HEK293 (cell line): ENCODE results near the gene ZNRF2.

ENCODE experiments used
- CTCF ChIA-PET: fragments of 350-600 bp; formaldehyde crosslinking; extraction: SDS; loops from one replicate; lab custom pipeline; 2021; ENCODE audit warnings: antibody characterized with exemption; lab: Yijun Ruan, JAX
- POLR2A ChIA-PET: fragments of 300-600 bp; formaldehyde crosslinking; extraction: SDS; loops from one replicate; lab custom pipeline; 2020; ENCODE audit warnings: antibody characterized with exemption, inconsistent platforms; lab: Yijun Ruan, JAX
- H3K27ac ChIP-seq: fragments of 200-500 bp; sonication (Bioruptor generic); 2 replicates; pipeline ENCODE4 v1.5.1; 2014; ENCODE audit warnings: low read depth, low read length, control low read depth, inconsistent platforms; ENCODE audit errors: extremely low read depth
- H3K36me3 ChIP-seq, 2 experiments: fragments of 200-500 bp in 1 of 2; sonication (Bioruptor generic) in 1 of 2; 1 replicate in 1 of 2; 2 replicates in 1 of 2; pipeline ENCODE4 v1.5.1; 2014 to 2017; ENCODE audit warnings: inconsistent platforms in 2 of 2, low read length in 2 of 2; ENCODE audit not compliant: control insufficient read depth in 2 of 2, insufficient read depth in 1 of 2
- H3K4me1 ChIP-seq: fragments of 200-500 bp; sonication (Bioruptor generic); 2 replicates; pipeline ENCODE4 v1.5.1; 2014; ENCODE audit warnings: mild to moderate bottlenecking, low read length, inconsistent platforms; ENCODE audit not compliant: control insufficient read depth, insufficient read depth
- H3K4me3 ChIP-seq: 2 replicates; pipeline ENCODE4 v1.5.1; 2011; ENCODE audit warnings: low read depth, mild to moderate bottlenecking, control low read depth, low read length, moderate library complexity
- H3K9me3 ChIP-seq: fragments of 200-500 bp; sonication (Bioruptor generic); 2 replicates; pipeline ENCODE4 v1.5.1; 2014; ENCODE audit warnings: low read depth, low read length, inconsistent platforms; ENCODE audit not compliant: control insufficient read depth, insufficient read depth
- BCL11A ChIP-seq: fragments of 450-650 bp; formaldehyde crosslinking; IDR thresholded peaks from 2 replicates; pipeline ENCODE4 v1.5.1; 2016; ENCODE audit warnings: low read depth, missing biosample characterization, missing genetic modification characterization
- GFI1B ChIP-seq: fragments of 450-650 bp; formaldehyde crosslinking; IDR thresholded peaks from 2 replicates; pipeline ENCODE4 v1.5.1; 2016; ENCODE audit warnings: missing biosample characterization, missing genetic modification characterization
- GLI4 ChIP-seq: fragments of 450-650 bp; formaldehyde crosslinking; IDR thresholded peaks from 2 replicates; pipeline ENCODE4 v1.5.1; 2016; ENCODE audit warnings: missing biosample characterization, missing genetic modification characterization
- KLF1 ChIP-seq: fragments of 450-650 bp; formaldehyde crosslinking; IDR thresholded peaks from 2 replicates; pipeline ENCODE4 v1.5.1; 2016; ENCODE audit warnings: missing biosample characterization, missing genetic modification characterization
- TCF7L2 ChIP-seq: IDR thresholded peaks from 2 replicates; pipeline ENCODE4 v1.6.1; 2011; ENCODE audit warnings: low read depth, mild to moderate bottlenecking, inconsistent platforms, low read length, moderate library complexity, borderline replicate concordance
- ZBTB1 ChIP-seq: fragments of 450-650 bp; formaldehyde crosslinking; IDR thresholded peaks from 2 replicates; pipeline ENCODE4 v1.5.1; 2016; ENCODE audit warnings: missing biosample characterization, missing genetic modification characterization
- ZBTB20 ChIP-seq: fragments of 450-650 bp; formaldehyde crosslinking; IDR thresholded peaks from 2 replicates; pipeline ENCODE4 v1.5.1; 2016; ENCODE audit warnings: missing biosample characterization, missing genetic modification characterization
- ZBTB49 ChIP-seq: fragments of 450-650 bp; formaldehyde crosslinking; IDR thresholded peaks from 2 replicates; pipeline ENCODE4 v1.5.1; 2016; ENCODE audit warnings: missing biosample characterization, missing genetic modification characterization, low read depth
- ZEB2 ChIP-seq: fragments of 450-650 bp; formaldehyde crosslinking; IDR thresholded peaks from 2 replicates; pipeline ENCODE4 v1.5.1; 2016; ENCODE audit warnings: missing biosample characterization, missing genetic modification characterization
- ZFP69B ChIP-seq: fragments of 450-650 bp; formaldehyde crosslinking; IDR thresholded peaks from 2 replicates; pipeline ENCODE4 v1.5.1; 2016; ENCODE audit warnings: missing biosample characterization, missing genetic modification characterization
- ZNF133 ChIP-seq: fragments of 450-650 bp; formaldehyde crosslinking; IDR thresholded peaks from 2 replicates; pipeline ENCODE4 v1.5.1; 2016; ENCODE audit warnings: missing biosample characterization, missing genetic modification characterization
- ZNF148 ChIP-seq: fragments of 450-650 bp; formaldehyde crosslinking; IDR thresholded peaks from 2 replicates; pipeline ENCODE4 v1.5.0; 2017; ENCODE audit warnings: missing biosample characterization, missing genetic modification characterization, borderline replicate concordance
- ZNF157 ChIP-seq: fragments of 450-650 bp; formaldehyde crosslinking; IDR thresholded peaks from 2 replicates; pipeline ENCODE4 v1.5.1; 2016; ENCODE audit warnings: missing biosample characterization, missing genetic modification characterization
- ZNF2 ChIP-seq: fragments of 450-650 bp; formaldehyde crosslinking; IDR thresholded peaks from 2 replicates; pipeline ENCODE4 v1.5.1; 2016; ENCODE audit warnings: missing biosample characterization, missing genetic modification characterization
- ZNF211 ChIP-seq: fragments of 450-650 bp; formaldehyde crosslinking; IDR thresholded peaks from 2 replicates; pipeline ENCODE4 v1.5.1; 2016; ENCODE audit warnings: low read depth, missing biosample characterization, missing genetic modification characterization
- ZNF214 ChIP-seq: fragments of 450-650 bp; formaldehyde crosslinking; IDR thresholded peaks from 2 replicates; pipeline ENCODE4 v1.5.1; 2017; ENCODE audit warnings: missing biosample characterization, mild to moderate bottlenecking, missing genetic modification characterization, borderline replicate concordance
- ZNF239 ChIP-seq: fragments of 450-650 bp; formaldehyde crosslinking; IDR thresholded peaks from 2 replicates; pipeline ENCODE4 v1.5.1; 2016; ENCODE audit warnings: missing biosample characterization, missing genetic modification characterization
- ZNF24 ChIP-seq: fragments of 450-650 bp; formaldehyde crosslinking; IDR thresholded peaks from 2 replicates; pipeline ENCODE4 v1.5.1; 2016; ENCODE audit warnings: missing biosample characterization, missing genetic modification characterization
- ZNF274 ChIP-seq, 2 experiments: fragments of 200-500 bp in 1 of 2; fragments of 450-650 bp in 1 of 2; sonication (Bioruptor generic) in 1 of 2; formaldehyde crosslinking in 1 of 2; IDR thresholded peaks; 2 replicates each; pipeline versions ENCODE4 v1.5.1 to v1.6.1; 2014 to 2016; ENCODE audit warnings: borderline replicate concordance in 1 of 2, inconsistent platforms in 1 of 2, low read length in 1 of 2, missing biosample characterization in 1 of 2, missing genetic modification characterization in 1 of 2
- ZNF302 ChIP-seq: fragments of 450-650 bp; formaldehyde crosslinking; IDR thresholded peaks from 2 replicates; pipeline ENCODE4 v1.5.1; 2016; ENCODE audit warnings: missing biosample characterization, missing genetic modification characterization, low read depth
- ZNF335 ChIP-seq: fragments of 450-650 bp; formaldehyde crosslinking; conservative IDR thresholded peaks from 2 replicates; pipeline ENCODE4 v1.5.1; 2016; ENCODE audit warnings: missing biosample characterization, missing genetic modification characterization
- ZNF514 ChIP-seq: fragments of 450-650 bp; formaldehyde crosslinking; IDR thresholded peaks from 2 replicates; pipeline ENCODE4 v1.5.1; 2016; ENCODE audit warnings: missing biosample characterization, missing genetic modification characterization
- ZNF701 ChIP-seq: fragments of 450-650 bp; formaldehyde crosslinking; IDR thresholded peaks from 2 replicates; pipeline ENCODE4 v1.5.1; 2016; ENCODE audit warnings: missing biosample characterization, missing genetic modification characterization
- ZNF707 ChIP-seq: fragments of 450-650 bp; formaldehyde crosslinking; IDR thresholded peaks from 2 replicates; pipeline ENCODE4 v1.5.1; 2016; ENCODE audit warnings: missing biosample characterization, missing genetic modification characterization
- ZNF776 ChIP-seq: fragments of 450-650 bp; formaldehyde crosslinking; IDR thresholded peaks from 2 replicates; pipeline ENCODE4 v1.5.0; 2017; ENCODE audit warnings: missing biosample characterization, missing genetic modification characterization, borderline replicate concordance
- TF ChIP-seq, protein P1 (sequence below): fragments of 450-650 bp; IDR thresholded peaks from 2 replicates; pipeline ENCODE4 v1.5.1; 2018; ENCODE audit warnings: missing biosample characterization, missing genetic modification characterization
- TF ChIP-seq, protein P2 (sequence below): fragments of 450-650 bp; formaldehyde crosslinking; IDR thresholded peaks from 2 replicates; pipeline ENCODE4 v1.5.1; 2016; ENCODE audit warnings: missing biosample characterization, missing genetic modification characterization

Gene ZNRF2

GRCh38 chr7:30285536-30286284 is 1.3 kb downstream of the ZNRF2 start:
- ChIA-PET POLR2A (interaction anchor here (1.6 kb wide), 1 partner anchor 62 kb away, joined by 3 read pairs; no protein-coding TSS in a partner anchor), CTCF (interaction anchor here (0.6 kb wide), 1 partner anchor 9 kb away, joined by 8 read pairs; no protein-coding TSS in a partner anchor)
- peaks cover 9% of the 10 kb centered on the region for H3K4me1 ChIP-seq
- TF ChIP-seq BCL11A (tag by site-specific recombination) (no peak), ZNF133 (no peak), ZNF211 (tag by site-specific recombination) (no peak), ZNF239 (no peak), GLI4 (tag by site-specific recombination) (no peak), ZNF707 (tag by site-specific recombination) (no peak), ZEB2 (tag by site-specific recombination) (0 out of 2 replicates have a peak, but pooled peaks have one; percentile 32), ZBTB20 (0 out of 2 replicates have a peak, but pooled peaks have one; percentile 16), ZNF776 (tag by site-specific recombination) (no peak), ZNF2 (tag by site-specific recombination) (no peak), ZNF274 (IDR thresholded peaks at IDR 0.05; ENCODE audit: low read length) (no peak), ZNF274 (tag by site-specific recombination; IDR thresholded peaks at IDR 0.05; ENCODE audit: borderline replicate concordance) (no peak), ZNF148 (tag by site-specific recombination) (no peak), ZNF701 (no peak), ZNF157 (tag by site-specific recombination) (no peak), KLF1 (no peak), GFI1B (tag by site-specific recombination) (no peak), ZNF302 (tag by site-specific recombination) (no peak), ZBTB1 (tag by site-specific recombination) (no peak), ZNF24 (tag by site-specific recombination) (no peak), ZNF214 (tag by site-specific recombination) (no peak), ZBTB49 (tag by site-specific recombination) (no peak), ZFP69B (tag by site-specific recombination) (no peak), ZNF335 (tag by site-specific recombination) (peak; percentile 28; the same call in 1 of the 2 replicates), TCF7L2 (no peak), ZNF514 (tag by site-specific recombination) (no peak)
- TF ChIP-seq, protein P1, sequence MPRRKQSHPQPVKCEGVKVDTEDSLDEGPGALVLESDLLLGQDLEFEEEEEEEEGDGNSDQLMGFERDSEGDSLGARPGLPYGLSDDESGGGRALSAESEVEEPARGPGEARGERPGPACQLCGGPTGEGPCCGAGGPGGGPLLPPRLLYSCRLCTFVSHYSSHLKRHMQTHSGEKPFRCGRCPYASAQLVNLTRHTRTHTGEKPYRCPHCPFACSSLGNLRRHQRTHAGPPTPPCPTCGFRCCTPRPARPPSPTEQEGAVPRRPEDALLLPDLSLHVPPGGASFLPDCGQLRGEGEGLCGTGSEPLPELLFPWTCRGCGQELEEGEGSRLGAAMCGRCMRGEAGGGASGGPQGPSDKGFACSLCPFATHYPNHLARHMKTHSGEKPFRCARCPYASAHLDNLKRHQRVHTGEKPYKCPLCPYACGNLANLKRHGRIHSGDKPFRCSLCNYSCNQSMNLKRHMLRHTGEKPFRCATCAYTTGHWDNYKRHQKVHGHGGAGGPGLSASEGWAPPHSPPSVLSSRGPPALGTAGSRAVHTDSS (tag by site-specific recombination), result no peak
- TF ChIP-seq, protein P2, sequence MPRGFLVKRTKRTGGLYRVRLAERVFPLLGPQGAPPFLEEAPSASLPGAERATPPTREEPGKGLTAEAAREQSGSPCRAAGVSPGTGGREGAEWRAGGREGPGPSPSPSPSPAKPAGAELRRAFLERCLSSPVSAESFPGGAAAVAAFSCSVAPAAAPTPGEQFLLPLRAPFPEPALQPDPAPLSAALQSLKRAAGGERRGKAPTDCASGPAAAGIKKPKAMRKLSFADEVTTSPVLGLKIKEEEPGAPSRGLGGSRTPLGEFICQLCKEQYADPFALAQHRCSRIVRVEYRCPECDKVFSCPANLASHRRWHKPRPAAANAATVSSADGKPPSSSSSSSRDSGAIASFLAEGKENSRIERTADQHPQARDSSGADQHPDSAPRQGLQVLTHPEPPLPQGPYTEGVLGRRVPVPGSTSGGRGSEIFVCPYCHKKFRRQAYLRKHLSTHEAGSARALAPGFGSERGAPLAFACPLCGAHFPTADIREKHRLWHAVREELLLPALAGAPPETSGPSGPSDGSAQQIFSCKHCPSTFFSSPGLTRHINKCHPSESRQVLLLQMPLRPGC, result no peak

More at GRCh38 chr7:30285536-30286284, 1.3 kb downstream of the ZNRF2 start:
- Histone ChIP-seq H3K36me3 (no peaks in the 10 kb centered on the region), H3K4me3 (peak overlapping the region; percentile 75), H3K27ac (peak overlapping the region; percentile 99), H3K9me3 (no peaks in the 10 kb centered on the region)
